NCI-H82 treated with DMSO at 0.1 percent for 48 hours (cell line): ENCODE results near the gene TRDN.

Source experiments
- DNase-seq: peaks from one replicate; lab custom pipeline; 2025; ENCODE audit not compliant: unreplicated experiment; lab: John Stamatoyannopoulos, UW

Gene TRDN

DNA sequence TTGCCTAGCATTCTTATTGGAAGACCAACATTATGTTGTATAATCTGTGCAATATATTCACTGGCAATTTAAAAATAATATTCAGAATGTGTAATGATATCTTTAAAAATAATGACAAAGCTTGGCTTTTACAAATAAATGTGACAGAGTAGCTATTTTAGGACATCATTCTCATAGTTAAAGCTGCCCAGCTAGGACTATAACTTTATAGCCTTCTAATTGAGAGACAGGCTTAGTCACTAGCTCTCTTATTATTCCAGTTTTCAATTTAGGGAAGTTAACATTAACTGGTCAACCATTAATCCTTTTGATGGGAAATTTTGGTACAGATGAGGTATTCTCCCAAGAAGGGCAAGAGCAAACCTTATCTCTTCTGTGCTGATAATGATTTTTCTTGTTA, 443.5 kb downstream of the TRDN start:
- DNase-seq = no peak

- no peak for DNase-seq
Observed at GRCh38 chr6:123189816-123190215, 446.9 kb downstream of the TRDN start.

DNA sequence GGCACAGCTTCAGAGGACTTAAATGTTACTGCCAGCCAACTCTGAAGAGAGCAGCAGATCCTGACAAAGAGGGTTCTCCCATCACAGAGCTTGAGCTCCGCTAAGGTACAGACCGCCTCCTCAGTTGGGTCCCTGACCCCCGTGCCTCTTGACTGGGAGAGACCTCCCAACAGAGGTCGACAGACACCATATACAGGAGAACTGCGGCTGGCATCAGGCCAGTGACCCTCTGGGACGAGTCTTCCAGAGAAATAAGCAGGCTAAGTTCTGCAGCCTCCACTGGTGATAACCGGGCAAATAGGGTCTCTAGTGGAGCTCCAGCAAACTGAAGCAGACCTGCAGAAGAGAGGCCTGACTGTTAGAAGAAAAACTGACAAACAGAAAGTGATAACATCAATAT, 453.8 kb downstream of the TRDN start:
- no peak for DNase-seq

- no peak for DNase-seq
Observed at GRCh38 chr6:123176706-123177105, 460.0 kb downstream of the TRDN start.

DNA sequence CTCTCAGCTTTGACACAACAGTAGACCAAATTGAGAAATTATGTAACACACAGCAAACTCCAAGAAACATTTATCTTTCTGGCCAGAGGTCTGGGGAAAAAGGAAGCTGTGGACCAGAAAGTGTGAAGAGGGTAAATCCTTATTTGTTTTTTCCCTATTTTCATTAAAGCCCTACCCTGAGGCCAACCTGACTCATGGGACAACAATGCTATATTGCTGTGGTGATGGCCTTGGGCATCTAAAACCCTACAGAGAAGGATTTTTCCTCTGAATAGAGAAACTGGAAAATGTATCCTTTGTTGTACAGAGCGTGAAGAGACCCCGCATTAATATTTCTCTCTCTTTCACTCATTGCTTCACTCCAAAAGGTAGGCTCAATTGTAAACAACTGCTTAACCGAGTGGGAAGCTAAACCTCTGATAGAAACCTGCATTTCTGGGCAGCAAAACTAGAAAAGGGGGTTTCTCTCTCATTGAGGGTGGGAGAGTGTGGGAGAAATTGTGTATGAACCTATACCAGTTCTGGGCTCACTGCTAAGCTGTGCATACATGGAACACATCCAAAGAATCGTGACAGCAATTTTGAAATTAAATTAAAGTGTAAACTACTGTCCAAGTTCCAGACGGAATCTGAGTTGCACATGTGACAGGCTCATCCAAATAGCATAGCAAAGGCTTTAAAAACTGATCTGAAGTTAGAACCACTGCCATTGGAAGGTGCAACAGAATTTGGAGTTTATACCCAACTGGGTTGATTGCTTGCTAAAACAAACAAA, 465.2 kb downstream of the TRDN start:
- DNase-seq = no peak

- DNase-seq = no peak
Observed at GRCh38 chr6:123169774-123170095, 467.0 kb downstream of the TRDN start.

DNA sequence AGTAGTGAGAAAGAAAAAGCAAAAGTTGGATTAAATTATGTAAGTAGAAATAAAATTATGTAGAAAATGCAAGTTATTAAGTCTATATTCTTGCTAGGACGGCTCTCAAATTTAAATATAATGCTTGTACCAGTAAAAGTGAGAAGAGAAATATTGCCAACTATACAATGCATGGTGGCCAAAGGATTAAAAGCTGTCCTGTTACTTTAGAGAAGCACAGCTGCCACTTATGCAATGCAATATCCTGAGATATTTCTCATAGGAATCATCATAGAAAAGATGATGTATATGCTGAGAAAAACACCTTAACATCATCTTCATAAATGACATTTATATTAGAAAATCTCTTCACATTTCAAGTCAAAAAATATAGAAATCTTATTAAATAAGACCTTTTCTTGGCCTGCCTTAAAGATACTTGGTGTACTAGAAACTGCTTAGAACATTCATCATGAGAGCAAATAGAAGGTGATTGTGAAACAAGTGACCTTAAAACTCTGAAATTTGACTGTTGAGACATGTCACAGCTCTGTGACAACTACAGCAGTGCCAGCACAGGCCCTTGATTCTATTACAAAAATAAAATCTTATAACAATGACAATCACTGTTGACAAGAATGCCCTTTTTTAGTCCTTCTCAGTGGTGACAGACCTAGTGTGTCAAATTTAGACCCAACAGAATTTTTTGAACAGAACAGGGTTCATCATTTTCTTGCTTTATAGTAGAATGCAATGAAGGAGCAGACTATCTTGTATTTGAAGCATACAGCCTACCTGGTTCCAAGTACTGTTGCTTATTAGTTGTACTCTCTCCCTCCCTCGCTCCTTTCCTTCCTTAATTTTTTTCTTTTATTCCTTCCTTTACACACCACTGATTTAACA, 467.6 kb downstream of the TRDN start:
- no peak for DNase-seq

DNA sequence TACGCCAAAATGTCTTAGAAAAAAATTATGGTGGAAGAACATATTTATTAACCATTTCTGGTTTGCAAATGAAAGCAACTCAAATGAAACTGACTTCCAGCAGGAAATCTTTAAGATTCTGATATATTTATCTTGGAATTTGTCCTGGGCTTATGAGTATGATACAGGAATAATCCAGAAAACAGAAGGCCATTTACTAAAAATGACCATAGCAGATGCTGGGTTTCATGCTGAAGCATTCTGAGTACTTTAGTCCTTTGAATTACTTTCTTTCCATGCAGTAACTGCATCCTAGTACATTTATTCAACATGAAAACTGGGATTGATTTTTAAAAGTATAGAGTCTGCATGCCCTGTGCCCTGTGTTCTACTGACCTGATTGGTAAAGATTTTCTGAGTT, 468.3 kb downstream of the TRDN start:
- no peak for DNase-seq
